GM23338 (cell line): ENCODE results near the gene TMEM63A.

Experiments
- CREB1 ChIP-seq: fragments of 250-450 bp; sonication (Bioruptor Pico); IDR thresholded peaks from 2 replicates; pipeline ENCODE4 v1.5.0; 2020; ENCODE audit warnings: low read depth, mild to moderate bottlenecking, moderate library complexity
- EZH2 ChIP-seq: fragments of 200-600 bp; sonication (generic); IDR thresholded peaks from one replicate; pipeline ENCODE4 v1.8.0; 2017; ENCODE audit warnings: antibody characterized with exemption, mild to moderate bottlenecking, low read depth; ENCODE audit not compliant: unreplicated experiment
- EZH2phosphoT487 ChIP-seq: fragments of 200-600 bp; sonication (generic); IDR thresholded peaks from one replicate; pipeline ENCODE4 v1.8.1; 2018; ENCODE audit warnings: antibody characterized with exemption; ENCODE audit not compliant: unreplicated experiment
- JUNB ChIP-seq: IDR thresholded peaks from one replicate; pipeline ENCODE4 v1.6.1; 2016; ENCODE audit warnings: antibody characterized with exemption; ENCODE audit not compliant: unreplicated experiment
- POLR2AphosphoS5 ChIP-seq: IDR thresholded peaks from 2 replicates; pipeline ENCODE4 v1.6.1; 2016; ENCODE audit warnings: antibody characterized with exemption, low read depth
- REST ChIP-seq: IDR thresholded peaks from one replicate; pipeline ENCODE4 v1.6.1; 2018; ENCODE audit warnings: antibody characterized with exemption; ENCODE audit not compliant: unreplicated experiment
- STAT1 ChIP-seq: IDR thresholded peaks from one replicate; pipeline ENCODE4 v1.6.1; 2016; ENCODE audit warnings: antibody characterized with exemption; ENCODE audit not compliant: unreplicated experiment
- ZNF114 ChIP-seq: fragments of 250-450 bp; sonication (Bioruptor Pico); IDR thresholded peaks from 2 replicates; pipeline ENCODE4 v1.5.0; 2020; ENCODE audit warnings: mild to moderate bottlenecking, moderate library complexity
- TF ChIP-seq, protein P1 (sequence below), 2 experiments: fragments of 200-600 bp in 1 of 2; sonication (generic) in 1 of 2; conservative IDR thresholded peaks; 2 replicates each; pipeline versions ENCODE4 v1.5.1 to v1.6.1; 2016 to 2017; ENCODE audit warnings: antibody characterized with exemption in 2 of 2, low read depth in 2 of 2, mild to moderate bottlenecking in 2 of 2, moderate library complexity in 1 of 2

GRCh38 chr1:225824533-225824941 is 57.6 kb downstream of the TMEM63A start:
- TF ChIP-seq POLR2AphosphoS5 (no peak), EZH2 (no peak), REST (no peak), CREB1 (no peak), JUNB (no peak), STAT1 (no peak), EZH2phosphoT487 (no peak), ZNF114 (CRISPR knock-in tag) (no peak)
- TF ChIP-seq, protein P1, sequence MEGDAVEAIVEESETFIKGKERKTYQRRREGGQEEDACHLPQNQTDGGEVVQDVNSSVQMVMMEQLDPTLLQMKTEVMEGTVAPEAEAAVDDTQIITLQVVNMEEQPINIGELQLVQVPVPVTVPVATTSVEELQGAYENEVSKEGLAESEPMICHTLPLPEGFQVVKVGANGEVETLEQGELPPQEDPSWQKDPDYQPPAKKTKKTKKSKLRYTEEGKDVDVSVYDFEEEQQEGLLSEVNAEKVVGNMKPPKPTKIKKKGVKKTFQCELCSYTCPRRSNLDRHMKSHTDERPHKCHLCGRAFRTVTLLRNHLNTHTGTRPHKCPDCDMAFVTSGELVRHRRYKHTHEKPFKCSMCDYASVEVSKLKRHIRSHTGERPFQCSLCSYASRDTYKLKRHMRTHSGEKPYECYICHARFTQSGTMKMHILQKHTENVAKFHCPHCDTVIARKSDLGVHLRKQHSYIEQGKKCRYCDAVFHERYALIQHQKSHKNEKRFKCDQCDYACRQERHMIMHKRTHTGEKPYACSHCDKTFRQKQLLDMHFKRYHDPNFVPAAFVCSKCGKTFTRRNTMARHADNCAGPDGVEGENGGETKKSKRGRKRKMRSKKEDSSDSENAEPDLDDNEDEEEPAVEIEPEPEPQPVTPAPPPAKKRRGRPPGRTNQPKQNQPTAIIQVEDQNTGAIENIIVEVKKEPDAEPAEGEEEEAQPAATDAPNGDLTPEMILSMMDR (conservative IDR thresholded peaks at IDR 0.05; ENCODE audit: low read depth in 2 of 2): peak in 1 of 2 experiments; percentile 21; a peak in 1 of 4 replicates
